ENCODE measurements around the gene SETD3. TPM values are rescaled to one million over a fixed set of nuclear protein-coding genes. Genes with fewer than 3 reads are reported as not detected.

Gene SETD3
- total RNA-seq, 3 donors from 2014 or later = 61.6 to 119 (median 61.6) TPM

- H3K4me3 ChIP-seq = no peak overlapping the region
- peaks cover 8% of the 10 kb centered on the region for H3K4me1 ChIP-seq (ENCODE audit: low read depth)
- no peak for TF ChIP-seq CTCF (IDR thresholded peaks at IDR 0.05)
- ATAC-seq = no peak
- DNase-seq = peak in 1 of 3 donors; percentile 24
- intact Hi-C loops (cut with DNase I, micrococcal nuclease) = no loop called here
- no peaks in the 10 kb centered on the region for H3K9me3 ChIP-seq
- no peaks in the 10 kb centered on the region for H3K36me3 ChIP-seq (ENCODE audit: low read depth)
Observed at GRCh38 chr14:99515301-99516155, 34.9 kb upstream of the SETD3 start.

- no peak overlapping the region for H3K4me3 ChIP-seq
- intact Hi-C loops (cut with DNase I, micrococcal nuclease) = no loop called here
- H3K9me3 ChIP-seq = no peaks in the 10 kb centered on the region
- peaks cover 8% of the 10 kb centered on the region for H3K4me1 ChIP-seq (ENCODE audit: low read depth)
- TF ChIP-seq CTCF (IDR thresholded peaks at IDR 0.05) = no peak
- DNase-seq (no peak), ATAC-seq (no peak)
- no peaks in the 10 kb centered on the region for H3K36me3 ChIP-seq (ENCODE audit: low read depth)
Observed at GRCh38 chr14:99514552-99515300, 34.1 kb upstream of the SETD3 start.

- no peak overlapping the region for H3K4me3 ChIP-seq
- H3K4me1 ChIP-seq (ENCODE audit: low read depth) = peaks cover 8% of the 10 kb centered on the region
- intact Hi-C loops (cut with DNase I, micrococcal nuclease) = no loop called here
- H3K36me3 ChIP-seq (ENCODE audit: low read depth) = no peaks in the 10 kb centered on the region
- DNase-seq (peak in 1 of 3 donors; percentile 29), ATAC-seq (no peak)
- no peak for TF ChIP-seq CTCF (IDR thresholded peaks at IDR 0.05)
- H3K9me3 ChIP-seq = no peaks in the 10 kb centered on the region
Observed at GRCh38 chr14:99513946-99514551, 33.4 kb upstream of the SETD3 start.

DNA sequence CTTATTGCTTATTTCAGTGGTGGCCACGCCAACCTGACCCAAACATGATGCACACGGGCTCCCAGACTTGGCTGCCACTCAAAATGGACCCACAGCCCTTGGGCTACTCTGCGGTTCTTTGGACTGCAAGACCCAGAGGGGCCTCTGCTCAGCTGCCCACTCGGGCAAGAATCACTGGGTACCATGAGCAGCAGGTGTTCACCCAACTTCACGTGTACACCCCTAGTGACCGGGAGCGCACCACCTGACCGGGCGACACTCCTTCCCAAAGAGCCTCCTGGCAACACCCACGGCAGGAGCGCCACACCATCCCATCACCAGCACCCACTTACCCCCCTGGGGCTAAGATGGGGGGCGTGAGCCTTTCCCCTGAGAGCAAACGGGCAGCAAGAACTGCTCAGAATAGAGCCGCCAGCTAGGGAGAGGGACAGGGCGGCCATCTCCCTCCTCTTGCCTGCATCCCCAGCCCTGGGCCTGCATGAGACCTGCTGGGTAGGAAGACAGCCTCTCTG lies 32.6 kb upstream of the SETD3 start:
- ATAC-seq = no peak

More for the DNA sequence above, 32.6 kb upstream of the SETD3 start:
- Histone ChIP-seq H3K36me3 (ENCODE audit: low read depth) (no peaks in the 10 kb centered on the region), H3K4me1 (ENCODE audit: low read depth) (peaks cover 3% of the 10 kb centered on the region), H3K4me3 (no peak overlapping the region), H3K9me3 (no peaks in the 10 kb centered on the region)
- DNase-seq = peak in 1 of 3 donors; percentile 27
- no peak for TF ChIP-seq CTCF (IDR thresholded peaks at IDR 0.05)
- intact Hi-C loops (cut with DNase I, micrococcal nuclease) = no loop called here
